Testis (tissue), 2 donors: ENCODE data around the gene KLHDC4.

Experiments used
- POLR2A ChIP-seq: fragments of 450-650 bp; IDR thresholded peaks from one replicate; pipeline ENCODE4 v1.6.1; 2017; ENCODE audit warnings: antibody characterized with exemption, mild to moderate bottlenecking, moderate library complexity
- TF ChIP-seq, protein P1 (sequence below), 3 experiments: fragments of 450-650 bp in 2 of 3; fragments of 200-600 bp in 1 of 3; sonication (generic) in 1 of 3; IDR thresholded peaks; one replicate each; pipeline ENCODE4 v1.5.1; 2016 to 2019; ENCODE audit warnings: antibody characterized with exemption in 3 of 3, mild to moderate bottlenecking in 2 of 3, moderate library complexity in 1 of 3

GRCh38 chr16:87727346-87727745 is 38.4 kb downstream of the KLHDC4 start:
- TF ChIP-seq, protein P1, sequence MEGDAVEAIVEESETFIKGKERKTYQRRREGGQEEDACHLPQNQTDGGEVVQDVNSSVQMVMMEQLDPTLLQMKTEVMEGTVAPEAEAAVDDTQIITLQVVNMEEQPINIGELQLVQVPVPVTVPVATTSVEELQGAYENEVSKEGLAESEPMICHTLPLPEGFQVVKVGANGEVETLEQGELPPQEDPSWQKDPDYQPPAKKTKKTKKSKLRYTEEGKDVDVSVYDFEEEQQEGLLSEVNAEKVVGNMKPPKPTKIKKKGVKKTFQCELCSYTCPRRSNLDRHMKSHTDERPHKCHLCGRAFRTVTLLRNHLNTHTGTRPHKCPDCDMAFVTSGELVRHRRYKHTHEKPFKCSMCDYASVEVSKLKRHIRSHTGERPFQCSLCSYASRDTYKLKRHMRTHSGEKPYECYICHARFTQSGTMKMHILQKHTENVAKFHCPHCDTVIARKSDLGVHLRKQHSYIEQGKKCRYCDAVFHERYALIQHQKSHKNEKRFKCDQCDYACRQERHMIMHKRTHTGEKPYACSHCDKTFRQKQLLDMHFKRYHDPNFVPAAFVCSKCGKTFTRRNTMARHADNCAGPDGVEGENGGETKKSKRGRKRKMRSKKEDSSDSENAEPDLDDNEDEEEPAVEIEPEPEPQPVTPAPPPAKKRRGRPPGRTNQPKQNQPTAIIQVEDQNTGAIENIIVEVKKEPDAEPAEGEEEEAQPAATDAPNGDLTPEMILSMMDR (IDR thresholded peaks at IDR 0.05), result no peak
- TF ChIP-seq POLR2A, result no peak
